Erythroblast (primary cell): Measurements from ENCODE around the gene SAMSN1.
A peak's percentile ranks its signal among the peaks of the same experiment; 100 is the strongest.

ENCODE experiments used
- DNase-seq, 2 experiments: peaks; one replicate each; lab custom pipeline; 2025; lab: John Stamatoyannopoulos, UW
- GATA1 ChIP-seq: IDR thresholded peaks from 2 replicates; pipeline ENCODE4 v1.6.1; 2011; ENCODE audit warnings: low read depth, mild to moderate bottlenecking, control low read depth, low read length, moderate library complexity
- POLR2A ChIP-seq: IDR thresholded peaks from 2 replicates; pipeline ENCODE4 v1.6.1; 2011; ENCODE audit warnings: mild to moderate bottlenecking, low read length

Gene SAMSN1

GRCh38 chr21:14582934-14583628, 37.0 kb upstream of the SAMSN1 start:
- TF ChIP-seq POLR2A (no peak), GATA1 (no peak)
- DNase-seq = peak in 1 of 2 experiments; percentile 33

- TF ChIP-seq GATA1 (no peak), POLR2A (peak; percentile 36)
- DNase-seq = peak; percentile 53 to 70
Observed at GRCh38 chr21:14581902-14582457, 35.9 kb upstream of the SAMSN1 start.

- TF ChIP-seq POLR2A (no peak), GATA1 (no peak)
- DNase-seq = no peak
Observed at GRCh38 chr21:14573244-14573643, 27.1 kb upstream of the SAMSN1 start.

GRCh38 chr21:14572204-14572780, 26.2 kb upstream of the SAMSN1 start:
- no peak for TF ChIP-seq POLR2A
- no peak for TF ChIP-seq GATA1

GRCh38 chr21:14569868-14570267, 23.8 kb upstream of the SAMSN1 start:
- no peak for DNase-seq
- no peak for TF ChIP-seq GATA1
- no peak for TF ChIP-seq POLR2A

More at GRCh38 chr21:14572204-14572780, 26.2 kb upstream of the SAMSN1 start:
- DNase-seq = no peak

GRCh38 chr21:14569026-14569621, 23.0 kb upstream of the SAMSN1 start:
- DNase-seq = no peak
- TF ChIP-seq POLR2A = no peak
- TF ChIP-seq GATA1 = no peak

- no peak for TF ChIP-seq POLR2A
- TF ChIP-seq GATA1 = no peak
- DNase-seq = no peak
Observed at GRCh38 chr21:14567331-14568279, 21.5 kb upstream of the SAMSN1 start.

- no peak for TF ChIP-seq POLR2A
- TF ChIP-seq GATA1 = no peak
- DNase-seq = no peak
Observed at GRCh38 chr21:14566894-14567293, 20.8 kb upstream of the SAMSN1 start.

GRCh38 chr21:14562959-14563358, 16.8 kb upstream of the SAMSN1 start:
- no peak for DNase-seq
- no peak for TF ChIP-seq POLR2A
- no peak for TF ChIP-seq GATA1

GRCh38 chr21:14560555-14560954, 14.4 kb upstream of the SAMSN1 start:
- DNase-seq = no peak
- TF ChIP-seq POLR2A = no peak
- TF ChIP-seq GATA1 = no peak

GRCh38 chr21:14560139-14560538, 14.0 kb upstream of the SAMSN1 start:
- DNase-seq = no peak
- no peak for TF ChIP-seq POLR2A
- no peak for TF ChIP-seq GATA1

GRCh38 chr21:14559102-14559501, 13.0 kb upstream of the SAMSN1 start:
- no peak for DNase-seq

GRCh38 chr21:14557413-14557812, 11.3 kb upstream of the SAMSN1 start:
- no peak for TF ChIP-seq GATA1
- no peak for TF ChIP-seq POLR2A
- DNase-seq = no peak

More at GRCh38 chr21:14559102-14559501, 13.0 kb upstream of the SAMSN1 start:
- TF ChIP-seq GATA1 (no peak), POLR2A (no peak)

- TF ChIP-seq POLR2A (no peak), GATA1 (no peak)
- no peak for DNase-seq
Observed at GRCh38 chr21:14554948-14555347, 8.8 kb upstream of the SAMSN1 start.
